GM21786 (cell line): ENCODE results near the gene GAL3ST2.
"Not testable (repeated sequence)": the region's sequence is repeated elsewhere in the genome, so short reads cannot be mapped to it uniquely, and the experiment has no call there.

ENCODE experiments used
- ATAC-seq: cut with Tn5 transposase; IDR thresholded peaks from one replicate; pipeline ENCODE4 v1.9.1; 2021; ENCODE audit not compliant: unreplicated experiment

Gene GAL3ST2

GRCh38 chr2:241806217-241806616 is 29.6 kb downstream of the GAL3ST2 start:
- not testable (repeated sequence) for ATAC-seq

GRCh38 chr2:241808051-241808720 is 31.6 kb downstream of the GAL3ST2 start:
- ATAC-seq, result no peak

GRCh38 chr2:241808721-241809382 is 32.2 kb downstream of the GAL3ST2 start, which contains the start of gene NEU4:
TSS of gene NEU4 (plus strand) at chr2:241809193. CDS start at chr2:241814485, 5,292 bp downstream.
- ATAC-seq, result no peak

- no peak for ATAC-seq
Observed at GRCh38 chr2:241809383-241810306, 33.0 kb downstream of the GAL3ST2 start.

- no peak for ATAC-seq
Observed at GRCh38 chr2:241810307-241811200, 33.9 kb downstream of the GAL3ST2 start.

- ATAC-seq, result no peak
Observed at GRCh38 chr2:241811201-241811951, 34.8 kb downstream of the GAL3ST2 start.

GRCh38 chr2:241811952-241812729 is 35.5 kb downstream of the GAL3ST2 start:
- ATAC-seq, result no peak

- no peak for ATAC-seq
Observed at GRCh38 chr2:241812730-241813643, 36.4 kb downstream of the GAL3ST2 start.

- ATAC-seq, result no peak
Observed at GRCh38 chr2:241813644-241814392, 37.2 kb downstream of the GAL3ST2 start.

GRCh38 chr2:241814393-241814642 is 37.7 kb downstream of the GAL3ST2 start:
- no peak for ATAC-seq

GRCh38 chr2:241814643-241815476 is 38.2 kb downstream of the GAL3ST2 start:
- no peak for ATAC-seq

GRCh38 chr2:241815477-241816430 is 39.1 kb downstream of the GAL3ST2 start:
- no peak for ATAC-seq

GRCh38 chr2:241816431-241817121 is 40.0 kb downstream of the GAL3ST2 start:
- ATAC-seq, result no peak

- no peak for ATAC-seq
Observed at GRCh38 chr2:241817126-241817820, 40.7 kb downstream of the GAL3ST2 start.
